ENCODE measurements around the gene RIPPLY1. TPM values are rescaled to one million over a fixed set of nuclear protein-coding genes. Genes with fewer than 3 reads are reported as not detected.
A peak's percentile ranks its signal among the peaks of the same experiment; 100 is the strongest.

The RIPPLY1 gene
- total RNA-seq, 1 donor, result not detected

DNA sequence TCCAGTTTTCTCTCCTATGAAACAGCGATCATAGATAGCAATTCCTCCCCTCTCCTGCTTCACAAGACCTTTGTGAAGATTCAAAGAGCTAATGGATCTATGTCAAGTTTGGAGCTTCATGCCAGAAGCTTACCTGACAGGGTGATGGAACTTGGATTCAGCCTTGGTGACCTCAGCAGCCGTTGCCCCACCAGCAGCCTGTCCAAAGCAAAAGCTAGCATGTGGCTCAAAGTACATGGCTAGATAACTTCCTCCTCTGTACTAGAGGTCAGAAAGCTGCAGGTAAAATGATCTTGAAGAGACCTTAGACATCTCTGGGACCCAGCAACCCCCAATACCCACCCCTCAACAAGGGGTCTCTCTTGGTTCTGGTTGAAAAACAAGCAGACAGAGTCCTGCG, 1.8 kb downstream of the RIPPLY1 start:
- H3K4me1 ChIP-seq (ENCODE audit: insufficient read depth, low read length), result peaks cover 18% of the 10 kb centered on the region
- no peak overlapping the region for H3K4me2 ChIP-seq (ENCODE audit: insufficient read depth, low read length)
- H3K27ac ChIP-seq (ENCODE audit: low read depth, low read length), result no peak overlapping the region
- H3K79me2 ChIP-seq (ENCODE audit: insufficient read depth, low read length), result no peaks in the 10 kb centered on the region
- peak; percentile 25 for DNase-seq (ENCODE audit: insufficient read length, low spot score, missing footprints)
- H3K9me3 ChIP-seq (ENCODE audit: low read depth, low read length), result no peaks in the 10 kb centered on the region
- H2AFZ ChIP-seq (ENCODE audit: low read length), result no peak overlapping the region
- H4K20me1 ChIP-seq (ENCODE audit: insufficient read depth, low read length), result no peaks in the 10 kb centered on the region
- H3K36me3 ChIP-seq (ENCODE audit: insufficient read depth, low read length), result no peaks in the 10 kb centered on the region
- peaks cover 9% of the 10 kb centered on the region for H3K27me3 ChIP-seq (ENCODE audit: insufficient read depth, low read length)
- TF ChIP-seq, protein P1, sequence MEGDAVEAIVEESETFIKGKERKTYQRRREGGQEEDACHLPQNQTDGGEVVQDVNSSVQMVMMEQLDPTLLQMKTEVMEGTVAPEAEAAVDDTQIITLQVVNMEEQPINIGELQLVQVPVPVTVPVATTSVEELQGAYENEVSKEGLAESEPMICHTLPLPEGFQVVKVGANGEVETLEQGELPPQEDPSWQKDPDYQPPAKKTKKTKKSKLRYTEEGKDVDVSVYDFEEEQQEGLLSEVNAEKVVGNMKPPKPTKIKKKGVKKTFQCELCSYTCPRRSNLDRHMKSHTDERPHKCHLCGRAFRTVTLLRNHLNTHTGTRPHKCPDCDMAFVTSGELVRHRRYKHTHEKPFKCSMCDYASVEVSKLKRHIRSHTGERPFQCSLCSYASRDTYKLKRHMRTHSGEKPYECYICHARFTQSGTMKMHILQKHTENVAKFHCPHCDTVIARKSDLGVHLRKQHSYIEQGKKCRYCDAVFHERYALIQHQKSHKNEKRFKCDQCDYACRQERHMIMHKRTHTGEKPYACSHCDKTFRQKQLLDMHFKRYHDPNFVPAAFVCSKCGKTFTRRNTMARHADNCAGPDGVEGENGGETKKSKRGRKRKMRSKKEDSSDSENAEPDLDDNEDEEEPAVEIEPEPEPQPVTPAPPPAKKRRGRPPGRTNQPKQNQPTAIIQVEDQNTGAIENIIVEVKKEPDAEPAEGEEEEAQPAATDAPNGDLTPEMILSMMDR (IDR thresholded peaks at IDR 0.05; ENCODE audit: extremely low read depth, low read depth, low read length), result no peak
- H3K4me3 ChIP-seq (ENCODE audit: insufficient read depth, low read length), result no peak overlapping the region

DNA sequence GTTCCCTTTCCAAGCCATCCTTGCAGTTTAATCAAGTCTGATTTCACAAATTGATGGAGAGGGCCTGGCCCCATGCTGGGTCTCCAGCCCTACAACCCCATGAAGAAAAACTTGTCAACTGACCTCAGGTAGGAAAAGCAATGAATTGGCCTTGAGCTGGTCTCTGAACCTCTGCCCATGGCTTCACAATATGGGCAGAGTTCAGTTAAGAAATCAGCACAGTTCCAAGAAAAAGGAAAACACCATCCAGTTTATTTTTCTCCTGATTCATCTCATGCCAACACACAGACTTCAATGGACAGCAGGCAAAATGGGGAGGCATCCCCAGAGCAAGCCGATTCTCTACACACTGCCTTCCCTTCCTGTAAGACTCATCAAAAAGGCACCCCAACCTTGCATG, 3.3 kb downstream of the RIPPLY1 start:
- H3K79me2 ChIP-seq (ENCODE audit: insufficient read depth, low read length), result no peaks in the 10 kb centered on the region
- H3K9me3 ChIP-seq (ENCODE audit: low read depth, low read length), result no peaks in the 10 kb centered on the region
- H3K4me3 ChIP-seq (ENCODE audit: insufficient read depth, low read length), result no peak overlapping the region
- peaks cover 31% of the 10 kb centered on the region for H3K4me1 ChIP-seq (ENCODE audit: insufficient read depth, low read length)
- no peaks in the 10 kb centered on the region for H4K20me1 ChIP-seq (ENCODE audit: insufficient read depth, low read length)
- H3K27ac ChIP-seq (ENCODE audit: low read depth, low read length), result no peak overlapping the region
- no peak for DNase-seq (ENCODE audit: insufficient read length, low spot score, missing footprints)
- TF ChIP-seq, protein P1 (IDR thresholded peaks at IDR 0.05; ENCODE audit: extremely low read depth, low read depth, low read length), result no peak
- H3K4me2 ChIP-seq (ENCODE audit: insufficient read depth, low read length), result no peak overlapping the region
- peaks cover 2% of the 10 kb centered on the region for H3K27me3 ChIP-seq (ENCODE audit: insufficient read depth, low read length)
- no peaks in the 10 kb centered on the region for H3K36me3 ChIP-seq (ENCODE audit: insufficient read depth, low read length)
- no peak overlapping the region for H2AFZ ChIP-seq (ENCODE audit: low read length)

DNA sequence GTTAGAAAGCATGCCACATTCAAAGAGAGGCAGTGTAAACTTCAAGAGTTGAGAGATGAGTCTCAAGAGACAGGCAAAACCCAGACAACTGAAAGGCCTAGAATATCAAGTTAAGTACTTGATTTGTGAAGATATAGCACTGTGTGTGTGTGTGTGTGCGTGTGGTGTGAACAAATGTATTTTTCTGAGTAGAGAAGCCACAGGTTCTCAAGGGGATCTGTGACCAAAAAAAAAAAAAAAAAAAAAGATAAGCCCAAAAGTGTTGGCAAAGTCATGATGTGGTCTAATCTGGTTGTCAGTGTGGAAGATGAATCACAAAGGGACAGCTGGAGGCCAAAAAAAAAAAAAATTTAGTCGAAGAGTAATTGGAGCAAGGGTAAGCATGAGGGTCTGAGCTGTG, 3.9 kb downstream of the RIPPLY1 start:
- no peak overlapping the region for H3K4me2 ChIP-seq (ENCODE audit: insufficient read depth, low read length)
- no peaks in the 10 kb centered on the region for H3K79me2 ChIP-seq (ENCODE audit: insufficient read depth, low read length)
- H3K36me3 ChIP-seq (ENCODE audit: insufficient read depth, low read length), result no peaks in the 10 kb centered on the region
- no peak overlapping the region for H3K4me3 ChIP-seq (ENCODE audit: insufficient read depth, low read length)
- no peak overlapping the region for H3K27ac ChIP-seq (ENCODE audit: low read depth, low read length)
- peaks cover 2% of the 10 kb centered on the region for H3K27me3 ChIP-seq (ENCODE audit: insufficient read depth, low read length)
- no peak for DNase-seq (ENCODE audit: insufficient read length, low spot score, missing footprints)
- H3K4me1 ChIP-seq (ENCODE audit: insufficient read depth, low read length), result peaks cover 36% of the 10 kb centered on the region
- H4K20me1 ChIP-seq (ENCODE audit: insufficient read depth, low read length), result no peaks in the 10 kb centered on the region
- TF ChIP-seq, protein P1 (IDR thresholded peaks at IDR 0.05; ENCODE audit: extremely low read depth, low read depth, low read length), result no peak
- H3K9me3 ChIP-seq (ENCODE audit: low read depth, low read length), result no peaks in the 10 kb centered on the region
- no peak overlapping the region for H2AFZ ChIP-seq (ENCODE audit: low read length)

DNA sequence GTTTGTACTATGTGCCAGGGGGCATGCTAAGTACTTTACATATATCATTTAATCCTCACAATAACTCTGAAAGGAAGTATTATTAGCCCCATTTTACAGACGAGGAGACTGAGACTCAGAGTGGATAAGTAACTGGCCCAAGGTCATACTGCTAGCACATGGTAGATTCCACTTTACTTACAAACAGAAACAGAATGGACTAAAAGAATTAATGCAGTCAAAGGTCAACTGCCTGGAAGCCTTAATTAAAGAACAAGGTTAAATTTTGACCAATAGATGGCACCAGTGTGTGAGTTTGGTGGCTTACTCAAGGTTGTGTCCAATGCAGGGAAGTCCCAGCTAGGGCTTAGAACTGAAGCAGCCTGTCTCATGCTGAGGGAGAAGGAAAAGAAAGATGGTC, 4.7 kb downstream of the RIPPLY1 start:
- Histone ChIP-seq H3K27me3 (ENCODE audit: insufficient read depth, low read length) (peaks cover 2% of the 10 kb centered on the region), H3K27ac (ENCODE audit: low read depth, low read length) (no peak overlapping the region), H4K20me1 (ENCODE audit: insufficient read depth, low read length) (no peaks in the 10 kb centered on the region), H3K4me2 (ENCODE audit: insufficient read depth, low read length) (no peak overlapping the region), H2AFZ (ENCODE audit: low read length) (no peak overlapping the region), H3K79me2 (ENCODE audit: insufficient read depth, low read length) (no peaks in the 10 kb centered on the region), H3K4me1 (ENCODE audit: insufficient read depth, low read length) (peaks cover 36% of the 10 kb centered on the region), H3K4me3 (ENCODE audit: insufficient read depth, low read length) (no peak overlapping the region), H3K36me3 (ENCODE audit: insufficient read depth, low read length) (no peaks in the 10 kb centered on the region), H3K9me3 (ENCODE audit: low read depth, low read length) (no peaks in the 10 kb centered on the region)
- no peak for DNase-seq (ENCODE audit: insufficient read length, low spot score, missing footprints)
- TF ChIP-seq, protein P1 (IDR thresholded peaks at IDR 0.05; ENCODE audit: extremely low read depth, low read depth, low read length), result peak; percentile 48

All from osteoblast (primary cell).